Retinal pigment epithelial cell (primary cell): ENCODE results near the gene SYNGR3.

Experiments used
- DNase-seq: peaks from one replicate; pipeline ENCODE4 v3.0.0-alpha.2; 2010; ENCODE audit warnings: low read depth
- H3K4me3 ChIP-seq: 2 replicates; pipeline ENCODE4 v1.5.1; 2011; ENCODE audit warnings: mild to moderate bottlenecking, low read length, control low read depth, moderate library complexity
- CTCF ChIP-seq: conservative IDR thresholded peaks from 2 replicates; pipeline ENCODE4 v1.5.1; 2011; ENCODE audit warnings: low read depth, low read length, control low read depth, inconsistent platforms

SYNGR3 gene

GRCh38 chr16:1968146-1968953 is 21.4 kb upstream of the SYNGR3 start:
- H3K4me3 ChIP-seq = no peak overlapping the region
- TF ChIP-seq CTCF = no peak
- no peak for DNase-seq

GRCh38 chr16:1971796-1972489 is 17.8 kb upstream of the SYNGR3 start, which contains the start of gene TBL3:
Gene TBL3, plus strand, starts transcription at chr16:1972053. Its CDS starts 112 bp downstream, at chr16:1972165.
- peak within 1 kb of the TSS; percentile 79 for H3K4me3 ChIP-seq

GRCh38 chr16:1972490-1972877 is 17.3 kb upstream of the SYNGR3 start:
- peak overlapping the region; percentile 79 for H3K4me3 ChIP-seq
- DNase-seq = no peak
- no peak for TF ChIP-seq CTCF

More at GRCh38 chr16:1971796-1972489, 17.8 kb upstream of the SYNGR3 start, which contains the start of gene TBL3:
- peak; percentile 76 for DNase-seq
- no peak for TF ChIP-seq CTCF

DNA sequence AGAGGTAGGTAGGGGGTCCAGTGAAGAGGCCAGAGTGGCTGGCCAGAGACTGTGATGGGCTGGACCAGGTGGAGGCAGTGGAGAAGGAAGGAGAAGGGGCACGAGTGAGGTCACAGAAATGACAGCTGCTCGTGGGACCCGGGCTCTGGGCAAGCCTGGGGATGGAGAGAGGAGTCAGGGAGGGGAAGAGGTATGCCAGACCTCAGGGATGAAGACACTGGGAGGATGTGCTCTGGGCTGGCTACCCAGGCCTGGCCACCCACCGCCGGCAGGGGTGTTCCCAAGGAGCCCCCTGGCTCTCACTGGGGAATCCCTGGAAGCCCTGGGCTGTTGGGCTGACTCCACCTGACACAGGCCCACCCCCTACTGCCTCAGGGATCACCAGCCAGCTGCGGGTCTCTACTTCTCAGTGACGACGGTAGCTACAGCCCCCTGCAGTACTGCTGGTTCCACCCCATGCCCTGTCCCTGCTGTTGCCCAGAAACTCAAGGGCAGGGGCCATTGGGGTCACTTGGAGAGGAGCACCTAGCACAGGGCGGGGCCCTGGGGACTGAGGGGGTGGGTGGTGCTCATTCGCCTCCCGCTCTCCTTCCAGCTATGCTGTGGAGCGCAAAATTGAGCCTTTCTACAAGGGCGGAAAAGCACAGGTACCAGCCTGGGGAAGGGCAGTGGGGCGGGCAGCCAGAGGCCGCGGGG is 16.2 kb upstream of the SYNGR3 start:
- no peak overlapping the region for H3K4me3 ChIP-seq
- no peak for DNase-seq
- no peak for TF ChIP-seq CTCF

- TF ChIP-seq CTCF = no peak
- H3K4me3 ChIP-seq = no peak overlapping the region
- no peak for DNase-seq
Measured at GRCh38 chr16:1974157-1975070, 15.4 kb upstream of the SYNGR3 start.

DNA sequence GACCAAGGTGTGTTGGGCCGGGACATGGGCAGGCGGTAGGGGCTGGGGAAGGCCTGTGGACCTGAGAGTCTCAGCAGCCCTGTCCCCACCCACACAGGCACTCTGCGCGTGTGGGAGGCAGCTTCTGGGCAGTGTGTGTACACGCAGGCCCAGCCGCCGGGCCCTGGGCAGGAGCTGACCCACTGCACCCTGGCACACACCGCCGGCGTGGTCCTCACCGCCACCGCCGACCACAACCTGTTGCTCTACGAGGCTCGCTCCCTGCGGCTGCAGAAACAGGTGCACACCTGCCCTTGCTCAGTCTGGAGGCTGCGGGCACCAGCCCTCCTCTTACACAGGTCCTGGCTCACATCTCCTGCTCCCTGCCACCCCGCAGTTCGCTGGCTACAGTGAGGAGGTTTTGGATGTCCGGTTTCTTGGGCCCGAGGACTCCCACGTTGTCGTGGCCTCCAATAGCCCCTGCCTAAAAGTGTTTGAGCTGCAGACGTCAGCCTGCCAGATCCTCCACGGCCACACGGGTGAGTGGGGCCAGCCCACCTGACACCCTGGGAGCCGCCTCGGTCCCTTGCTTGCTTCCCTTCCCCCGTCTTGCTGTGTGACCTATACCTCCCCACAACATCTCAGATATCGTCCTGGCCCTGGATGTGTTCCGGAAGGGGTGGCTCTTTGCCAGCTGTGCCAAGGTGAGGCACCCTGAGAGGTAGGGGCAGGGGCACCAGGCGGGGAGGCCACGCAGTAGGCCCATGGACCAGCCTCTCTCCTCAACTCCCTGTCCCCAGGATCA is 14.1 kb upstream of the SYNGR3 start:
- H3K4me3 ChIP-seq = no peak overlapping the region
- no peak for TF ChIP-seq CTCF
- no peak for DNase-seq
